ENCODE measurements around the gene ERC2.

- TF ChIP-seq CTCF (IDR thresholded peaks at IDR 0.05; ENCODE audit: insufficient read depth, low read length, poor library complexity, severe bottlenecking) (no peak), EZH2phosphoT487 (conservative IDR thresholded peaks at IDR 0.05; ENCODE audit: low read length) (no peak)
These were observed 445.6 kb downstream of the ERC2 start for GRCh38 chr3:56022619-56023018.

Data from SU-DHL-6 (cell line).